Thyroid gland (tissue), 4 donors: Measurements from ENCODE around the gene AP4E1. TPM values are rescaled to one million over a fixed set of nuclear protein-coding genes. Genes with fewer than 3 reads are reported as not detected.
"Not testable (repeated sequence)": the region's sequence is repeated elsewhere in the genome, so short reads cannot be mapped to it uniquely, and the experiment has no call there.

Experiments
- DNase-seq, 2 donors: peaks; one replicate each; pipeline ENCODE4 v3.0.0-alpha.2; 2019
- H3K27ac ChIP-seq, 3 donors: fragments of 200-600 bp; sonication (generic); 1 replicate in 2 of 3; 2 replicates in 1 of 3; pipeline ENCODE4 v1.5.1; 2016 to 2019; ENCODE audit warnings: mild to moderate bottlenecking in 1 of 3, moderate library complexity in 1 of 3
- H3K27me3 ChIP-seq: fragments of 200-600 bp; sonication (generic); one replicate; pipeline ENCODE4 v1.5.1; 2019
- H3K36me3 ChIP-seq, 2 donors: fragments of 200-600 bp; sonication (generic); one replicate each; pipeline ENCODE4 v1.5.1; 2016 to 2019
- H3K4me1 ChIP-seq, 2 donors: fragments of 200-600 bp; sonication (generic); one replicate each; pipeline ENCODE4 v1.5.1; 2017 to 2019
- H3K4me3 ChIP-seq, 3 donors: fragments of 200-600 bp; sonication (generic); replicated peaks in 1 of 3; 1 replicate in 2 of 3; 2 replicates in 1 of 3; pipeline ENCODE4 v1.5.1; 2016; ENCODE audit warnings: mild to moderate bottlenecking in 1 of 3
- H3K9me3 ChIP-seq: fragments of 200-600 bp; sonication (generic); one replicate; pipeline ENCODE4 v1.5.1; 2017
- POLR2A ChIP-seq, 2 donors: fragments of 450-650 bp; IDR thresholded peaks; one replicate each; pipeline ENCODE4 v1.6.1; 2017; ENCODE audit warnings: antibody characterized with exemption in 2 of 2, mild to moderate bottlenecking in 2 of 2, moderate library complexity in 1 of 2
- WGBS, 2 donors: methylation state at CpG; one replicate each; pipeline ENCODE4 v1.1.5; 2017; 5-methylcytosine and 5-hydroxymethylcytosine counted together
- intact Hi-C: fragments of 100-400 bp; cut with DNase I; formaldehyde crosslinking; loops from one replicate; pipeline ENCODE4 v1.15.1; 2023
- total RNA-seq, 4 donors: library from RNA; depleted of rRNA; stranded (reverse); fragments of >200 nt; gene quantifications; one replicate each; pipeline ENCODE4 v1.2.3, GENCODE V29; 2016
- TF ChIP-seq, protein P1 (sequence below), 6 experiments: fragments of 200-600 bp in 3 of 6; fragments of 450-650 bp in 3 of 6; sonication (generic) in 3 of 6; IDR thresholded peaks; one replicate each; pipeline ENCODE4 v1.5.1; 2016 to 2019; ENCODE audit warnings: antibody characterized with exemption in 6 of 6, mild to moderate bottlenecking in 2 of 6, inconsistent platforms in 1 of 6, moderate library complexity in 1 of 6

The AP4E1 gene
- total RNA-seq, 4 donors from 2014 or later: 9.3 to 13.3 (median 10.4) TPM

DNA sequence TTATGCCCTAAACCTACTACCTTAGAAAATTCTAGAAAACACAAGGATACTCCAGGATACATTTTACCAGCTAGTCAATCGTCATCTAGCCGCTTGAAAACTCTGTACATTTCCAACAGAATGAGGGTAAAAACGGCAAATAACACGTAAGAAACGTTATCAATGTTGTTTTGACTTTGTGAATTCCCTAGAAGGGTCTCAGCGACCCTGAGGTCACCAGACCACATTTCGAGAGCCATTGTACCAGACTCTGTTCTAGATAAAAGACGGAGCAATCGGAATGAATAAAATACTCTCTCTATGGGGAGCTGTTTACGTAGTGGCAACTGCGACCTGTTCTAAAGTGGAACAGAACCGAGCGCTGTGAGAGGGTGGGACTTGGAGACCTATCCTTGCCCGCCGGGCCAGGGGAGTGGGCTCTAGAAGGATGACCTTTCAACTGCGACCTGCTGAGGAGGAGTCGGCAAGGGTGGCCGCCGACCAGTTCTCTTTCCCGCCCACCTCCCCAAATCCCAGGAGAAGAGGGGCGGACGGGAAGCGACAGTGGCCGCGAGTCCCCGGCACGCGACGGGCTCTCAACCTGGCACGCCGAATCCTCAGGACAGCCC, 778 bp upstream of the AP4E1 start:
- peak; percentile 36 to 40 for DNase-seq
- TF ChIP-seq, protein P1, sequence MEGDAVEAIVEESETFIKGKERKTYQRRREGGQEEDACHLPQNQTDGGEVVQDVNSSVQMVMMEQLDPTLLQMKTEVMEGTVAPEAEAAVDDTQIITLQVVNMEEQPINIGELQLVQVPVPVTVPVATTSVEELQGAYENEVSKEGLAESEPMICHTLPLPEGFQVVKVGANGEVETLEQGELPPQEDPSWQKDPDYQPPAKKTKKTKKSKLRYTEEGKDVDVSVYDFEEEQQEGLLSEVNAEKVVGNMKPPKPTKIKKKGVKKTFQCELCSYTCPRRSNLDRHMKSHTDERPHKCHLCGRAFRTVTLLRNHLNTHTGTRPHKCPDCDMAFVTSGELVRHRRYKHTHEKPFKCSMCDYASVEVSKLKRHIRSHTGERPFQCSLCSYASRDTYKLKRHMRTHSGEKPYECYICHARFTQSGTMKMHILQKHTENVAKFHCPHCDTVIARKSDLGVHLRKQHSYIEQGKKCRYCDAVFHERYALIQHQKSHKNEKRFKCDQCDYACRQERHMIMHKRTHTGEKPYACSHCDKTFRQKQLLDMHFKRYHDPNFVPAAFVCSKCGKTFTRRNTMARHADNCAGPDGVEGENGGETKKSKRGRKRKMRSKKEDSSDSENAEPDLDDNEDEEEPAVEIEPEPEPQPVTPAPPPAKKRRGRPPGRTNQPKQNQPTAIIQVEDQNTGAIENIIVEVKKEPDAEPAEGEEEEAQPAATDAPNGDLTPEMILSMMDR (IDR thresholded peaks at IDR 0.05): no peak
- no peak for TF ChIP-seq POLR2A (IDR thresholded peaks at IDR 0.05)
- WGBS, 2 donors: 2% methylated on average over 13 to 30 of the region's 31 CpGs
- peak overlapping the region; percentile 71 to 84 (median 75) for H3K4me3 ChIP-seq
- H3K27me3 ChIP-seq: no peaks in the 10 kb centered on the region
- peaks cover 12 to 27% of the 10 kb centered on the region in 2 donors for H3K4me1 ChIP-seq
- no peaks in the 10 kb centered on the region for H3K9me3 ChIP-seq
- H3K36me3 ChIP-seq: peaks cover 2 to 3% of the 10 kb centered on the region in 2 donors
- peak overlapping the region; percentile 55 to 90 (median 90) for H3K27ac ChIP-seq
- intact Hi-C loops: loop anchor here (5.0 to 10.0 kb wide), 2 partner anchors 143 to 230 kb away; partner anchors contain the start of gene SPPL2A

DNA sequence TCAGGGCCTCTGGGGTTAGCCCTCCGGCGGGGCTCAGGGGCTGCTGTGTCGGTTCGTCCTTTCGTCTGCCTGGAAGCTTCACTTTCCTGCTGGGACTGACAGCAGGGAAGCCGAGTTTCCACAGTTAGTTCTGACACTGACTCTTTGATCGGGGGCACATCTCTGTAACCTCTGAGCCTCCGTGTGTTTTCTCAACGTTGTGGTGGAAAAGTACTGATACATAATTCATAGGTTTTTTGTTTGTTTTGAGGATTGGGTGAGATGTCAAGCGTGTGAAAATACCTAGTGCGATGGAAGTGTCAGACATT, 481 bp downstream of the AP4E1 start:
- Histone ChIP-seq H3K4me3 (peak overlapping the region; percentile 71 to 84 (median 75)), H3K27ac (peak overlapping the region; percentile 27 to 90 (median 90)), H3K9me3 (no peaks in the 10 kb centered on the region), H3K4me1 (peaks cover 12 to 27% of the 10 kb centered on the region in 2 donors), H3K36me3 (peaks cover 6% of the 10 kb centered on the region in 2 donors), H3K27me3 (no peaks in the 10 kb centered on the region)
- no peak for DNase-seq
- 0% methylated on average over 10 to 11 of the region's 11 CpGs for WGBS, 2 donors
- no peak for TF ChIP-seq POLR2A (IDR thresholded peaks at IDR 0.05)
- TF ChIP-seq, protein P1 (IDR thresholded peaks at IDR 0.05): no peak
- intact Hi-C loops: loop anchor here (5.0 to 10.0 kb wide), 2 partner anchors 144 to 232 kb away; partner anchors contain the start of gene SPPL2A

DNA sequence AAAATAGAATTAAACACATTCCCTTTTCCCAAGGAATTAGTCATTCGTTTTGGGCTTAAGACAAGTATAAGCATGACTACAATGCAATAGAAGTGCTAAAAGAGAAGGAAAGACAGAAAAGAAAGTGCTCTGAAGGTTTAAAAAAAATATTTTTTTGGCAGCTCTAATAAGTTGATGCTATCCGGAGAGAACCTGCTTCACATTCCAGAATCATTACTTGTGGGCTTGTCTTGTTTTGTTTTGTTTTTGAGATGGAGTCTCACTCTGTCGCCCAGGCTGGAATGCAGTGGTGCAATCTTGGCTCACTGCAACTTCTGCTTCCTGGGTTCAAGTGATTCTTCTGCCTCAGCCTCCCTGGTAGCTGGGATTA, 1.9 kb downstream of the AP4E1 start:
- H3K36me3 ChIP-seq, intact Hi-C loops, H3K9me3 ChIP-seq, H3K27me3 ChIP-seq, H3K4me3 ChIP-seq: not testable (repeated sequence)
- H3K27ac ChIP-seq: peak overlapping the region in 1 of 3 donors; percentile 26
- 43 to 46% methylated on average over 3 of the region's 3 CpGs for WGBS, 2 donors
- peaks cover 12 to 27% of the 10 kb centered on the region in 2 donors for H3K4me1 ChIP-seq
- DNase-seq: peak in 1 of 2 donors; percentile 6

DNA sequence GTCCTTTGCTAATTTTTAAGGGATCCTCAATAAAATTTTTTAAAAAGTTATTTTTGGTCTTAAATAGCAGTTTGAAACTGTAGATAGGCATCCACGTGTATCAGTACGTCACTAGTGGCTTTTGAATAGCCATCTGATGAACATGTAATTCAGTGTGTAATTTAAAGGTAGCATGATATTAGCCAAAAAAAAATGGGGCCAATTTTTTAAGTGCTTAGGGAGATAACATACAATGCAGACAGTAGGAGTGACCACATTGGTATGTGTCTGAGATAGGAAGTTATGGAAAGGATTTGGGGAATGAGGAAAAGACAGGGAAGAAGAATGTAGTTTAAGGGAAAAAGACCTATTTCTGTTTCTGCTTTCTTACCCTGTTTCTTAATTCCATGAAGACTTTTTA, 2.5 kb downstream of the AP4E1 start:
- Histone ChIP-seq H3K27me3 (no peaks in the 10 kb centered on the region), H3K4me1 (peaks cover 12 to 27% of the 10 kb centered on the region in 2 donors), H3K9me3 (no peaks in the 10 kb centered on the region), H3K4me3 (no peak overlapping the region), H3K27ac (peak overlapping the region in 1 of 3 donors; percentile 26), H3K36me3 (peaks cover 6 to 9% of the 10 kb centered on the region in 2 donors)
- DNase-seq: no peak
- WGBS, 2 donors: 88 to 92% methylated on average over 2 of the region's 2 CpGs
- intact Hi-C loops: no loop called here
- TF ChIP-seq, protein P1 (IDR thresholded peaks at IDR 0.05): no peak
- no peak for TF ChIP-seq POLR2A (IDR thresholded peaks at IDR 0.05)

DNA sequence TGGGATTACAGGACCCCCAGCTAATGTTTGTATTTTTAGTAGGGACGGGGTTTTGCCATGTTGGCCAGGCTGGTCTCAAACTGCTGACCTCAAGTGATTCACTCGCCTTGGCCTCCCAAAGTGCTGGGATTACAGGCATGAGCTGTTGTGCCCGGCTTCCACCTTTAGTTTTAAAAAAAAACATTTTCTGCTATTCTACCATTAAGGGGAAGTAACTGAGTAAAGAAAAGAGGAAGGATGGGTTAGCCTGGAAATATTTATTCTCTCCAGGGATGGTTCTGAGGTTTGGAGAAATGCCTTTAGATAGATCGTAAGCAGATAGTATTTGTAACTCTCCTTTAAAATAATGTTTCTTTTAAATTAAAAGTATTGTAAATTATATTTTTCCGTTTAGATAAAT, 3.1 kb downstream of the AP4E1 start:
- no peaks in the 10 kb centered on the region for H3K9me3 ChIP-seq
- peaks cover 12 to 27% of the 10 kb centered on the region in 2 donors for H3K4me1 ChIP-seq
- TF ChIP-seq, protein P1 (IDR thresholded peaks at IDR 0.05): no peak
- TF ChIP-seq POLR2A (IDR thresholded peaks at IDR 0.05): no peak
- intact Hi-C loops: no loop called here
- H3K27ac ChIP-seq: no peak overlapping the region
- DNase-seq: no peak
- 62 to 81% methylated on average over 5 of the region's 5 CpGs for WGBS, 2 donors
- peaks cover 9 to 10% of the 10 kb centered on the region in 2 donors for H3K36me3 ChIP-seq
- no peak overlapping the region for H3K4me3 ChIP-seq
- H3K27me3 ChIP-seq: no peaks in the 10 kb centered on the region
